HEK293 (cell line): ENCODE data around the gene NEK2.

ENCODE experiments used
- FEZF1 ChIP-seq: fragments of 450-650 bp; formaldehyde crosslinking; IDR thresholded peaks from 2 replicates; pipeline ENCODE4 v1.5.1; 2016; ENCODE audit warnings: missing biosample characterization, missing genetic modification characterization
- GFI1B ChIP-seq: fragments of 450-650 bp; formaldehyde crosslinking; IDR thresholded peaks from 2 replicates; pipeline ENCODE4 v1.5.1; 2016; ENCODE audit warnings: missing biosample characterization, missing genetic modification characterization
- KLF16 ChIP-seq: fragments of 450-650 bp; formaldehyde crosslinking; IDR thresholded peaks from 2 replicates; pipeline ENCODE4 v1.5.1; 2017; ENCODE audit warnings: missing biosample characterization, missing genetic modification characterization
- KLF7 ChIP-seq: fragments of 450-650 bp; formaldehyde crosslinking; IDR thresholded peaks from 2 replicates; pipeline ENCODE4 v1.5.1; 2016; ENCODE audit warnings: missing biosample characterization, missing genetic modification characterization, borderline replicate concordance
- MEIS1 ChIP-seq: sonication (generic); formaldehyde crosslinking; IDR thresholded peaks from 2 replicates; pipeline ENCODE4 v1.8.1; 2022; ENCODE audit warnings: missing genetic modification reagents, mild to moderate bottlenecking, borderline replicate concordance
- MYNN ChIP-seq: fragments of 450-650 bp; formaldehyde crosslinking; IDR thresholded peaks from 2 replicates; pipeline ENCODE4 v1.5.1; 2016; ENCODE audit warnings: missing biosample characterization, missing genetic modification characterization, borderline replicate concordance
- SETDB1 ChIP-seq: IDR thresholded peaks from one replicate; pipeline ENCODE4 v1.6.1; 2017; ENCODE audit warnings: mild to moderate bottlenecking, low read length, moderate library complexity, mixed read lengths; ENCODE audit not compliant: insufficient read length
- SP7 ChIP-seq: fragments of 450-650 bp; formaldehyde crosslinking; IDR thresholded peaks from 2 replicates; pipeline ENCODE4 v1.5.1; 2016; ENCODE audit warnings: missing biosample characterization, missing genetic modification characterization
- ZBTB1 ChIP-seq: fragments of 450-650 bp; formaldehyde crosslinking; IDR thresholded peaks from 2 replicates; pipeline ENCODE4 v1.5.1; 2016; ENCODE audit warnings: missing biosample characterization, missing genetic modification characterization
- ZFP41 ChIP-seq: fragments of 450-650 bp; formaldehyde crosslinking; IDR thresholded peaks from 2 replicates; pipeline ENCODE4 v1.5.1; 2016; ENCODE audit warnings: missing biosample characterization, missing genetic modification characterization, borderline replicate concordance
- ZFP69B ChIP-seq: fragments of 450-650 bp; formaldehyde crosslinking; IDR thresholded peaks from 2 replicates; pipeline ENCODE4 v1.5.1; 2016; ENCODE audit warnings: missing biosample characterization, missing genetic modification characterization
- ZNF138 ChIP-seq: fragments of 450-650 bp; formaldehyde crosslinking; IDR thresholded peaks from 2 replicates; pipeline ENCODE4 v1.5.1; 2016; ENCODE audit warnings: missing biosample characterization, missing genetic modification characterization, borderline replicate concordance
- ZNF157 ChIP-seq: fragments of 450-650 bp; formaldehyde crosslinking; IDR thresholded peaks from 2 replicates; pipeline ENCODE4 v1.5.1; 2016; ENCODE audit warnings: missing biosample characterization, missing genetic modification characterization
- ZNF175 ChIP-seq: fragments of 450-650 bp; formaldehyde crosslinking; IDR thresholded peaks from 2 replicates; pipeline ENCODE4 v1.5.1; 2016; ENCODE audit warnings: missing biosample characterization, missing genetic modification characterization
- ZNF211 ChIP-seq: fragments of 450-650 bp; formaldehyde crosslinking; IDR thresholded peaks from 2 replicates; pipeline ENCODE4 v1.5.1; 2016; ENCODE audit warnings: low read depth, missing biosample characterization, missing genetic modification characterization
- ZNF274 ChIP-seq, 2 experiments: fragments of 200-500 bp in 1 of 2; fragments of 450-650 bp in 1 of 2; sonication (Bioruptor generic) in 1 of 2; formaldehyde crosslinking in 1 of 2; IDR thresholded peaks; 2 replicates each; pipeline versions ENCODE4 v1.5.1 to v1.6.1; 2014 to 2016; ENCODE audit warnings: borderline replicate concordance in 1 of 2, inconsistent platforms in 1 of 2, low read length in 1 of 2, missing biosample characterization in 1 of 2, missing genetic modification characterization in 1 of 2
- ZNF341 ChIP-seq: fragments of 450-650 bp; formaldehyde crosslinking; IDR thresholded peaks from 2 replicates; pipeline ENCODE4; 2016; ENCODE audit warnings: low read depth, missing biosample characterization, missing genetic modification characterization
- ZNF391 ChIP-seq: fragments of 450-650 bp; formaldehyde crosslinking; IDR thresholded peaks from 2 replicates; pipeline ENCODE4 v1.5.1; 2016; ENCODE audit warnings: low read depth, missing biosample characterization, missing genetic modification characterization, borderline replicate concordance
- ZNF394 ChIP-seq: fragments of 450-650 bp; formaldehyde crosslinking; IDR thresholded peaks from 2 replicates; pipeline ENCODE4 v1.5.1; 2016; ENCODE audit warnings: missing biosample characterization, missing genetic modification characterization, mild to moderate bottlenecking, moderate library complexity, borderline replicate concordance
- ZNF530 ChIP-seq: fragments of 450-650 bp; formaldehyde crosslinking; IDR thresholded peaks from 2 replicates; pipeline ENCODE4 v1.5.1; 2016; ENCODE audit warnings: low read depth, missing biosample characterization, missing genetic modification characterization
- ZNF544 ChIP-seq: fragments of 450-650 bp; formaldehyde crosslinking; IDR thresholded peaks from 2 replicates; pipeline ENCODE4 v1.5.0; 2017; ENCODE audit warnings: missing biosample characterization, missing genetic modification characterization
- ZNF791 ChIP-seq: fragments of 450-650 bp; formaldehyde crosslinking; IDR thresholded peaks from 2 replicates; pipeline ENCODE4 v1.5.1; 2016; ENCODE audit warnings: missing biosample characterization, missing genetic modification characterization
- ZSCAN16 ChIP-seq: fragments of 450-650 bp; formaldehyde crosslinking; IDR thresholded peaks from 2 replicates; pipeline ENCODE4 v1.5.1; 2016; ENCODE audit warnings: missing biosample characterization, missing genetic modification characterization
- ZSCAN30 ChIP-seq: fragments of 450-650 bp; IDR thresholded peaks from 2 replicates; pipeline ENCODE4 v1.5.1; 2018; ENCODE audit warnings: missing biosample characterization, mild to moderate bottlenecking, missing genetic modification characterization, moderate library complexity
- TF ChIP-seq, protein P1 (sequence below): fragments of 450-650 bp; formaldehyde crosslinking; IDR thresholded peaks from 2 replicates; pipeline ENCODE4 v1.5.1; 2016; ENCODE audit warnings: missing biosample characterization, missing genetic modification characterization
- TF ChIP-seq, protein P2 (sequence below): fragments of 450-650 bp; formaldehyde crosslinking; IDR thresholded peaks from 2 replicates; pipeline ENCODE4 v1.5.1; 2016; ENCODE audit warnings: missing biosample characterization, missing genetic modification characterization
- TF ChIP-seq, protein P3 (sequence below): fragments of 450-650 bp; formaldehyde crosslinking; IDR thresholded peaks from 2 replicates; pipeline ENCODE4 v1.5.1; 2016; ENCODE audit warnings: missing biosample characterization, missing genetic modification characterization
- TF ChIP-seq, protein P4 (sequence below): fragments of 450-650 bp; formaldehyde crosslinking; IDR thresholded peaks from 2 replicates; pipeline ENCODE4 v1.5.1; 2016; ENCODE audit warnings: missing biosample characterization, missing genetic modification characterization, borderline replicate concordance
- TF ChIP-seq, protein P5 (sequence below): fragments of 450-650 bp; formaldehyde crosslinking; IDR thresholded peaks from 2 replicates; pipeline ENCODE4 v1.5.1; 2016; ENCODE audit warnings: missing biosample characterization, missing genetic modification characterization
- TF ChIP-seq, protein P6 (sequence below): fragments of 450-650 bp; formaldehyde crosslinking; optimal IDR thresholded peaks from 2 replicates; pipeline ENCODE3; 2016; ENCODE audit warnings: missing biosample characterization, mild to moderate bottlenecking, missing genetic modification characterization

Gene NEK2

DNA sequence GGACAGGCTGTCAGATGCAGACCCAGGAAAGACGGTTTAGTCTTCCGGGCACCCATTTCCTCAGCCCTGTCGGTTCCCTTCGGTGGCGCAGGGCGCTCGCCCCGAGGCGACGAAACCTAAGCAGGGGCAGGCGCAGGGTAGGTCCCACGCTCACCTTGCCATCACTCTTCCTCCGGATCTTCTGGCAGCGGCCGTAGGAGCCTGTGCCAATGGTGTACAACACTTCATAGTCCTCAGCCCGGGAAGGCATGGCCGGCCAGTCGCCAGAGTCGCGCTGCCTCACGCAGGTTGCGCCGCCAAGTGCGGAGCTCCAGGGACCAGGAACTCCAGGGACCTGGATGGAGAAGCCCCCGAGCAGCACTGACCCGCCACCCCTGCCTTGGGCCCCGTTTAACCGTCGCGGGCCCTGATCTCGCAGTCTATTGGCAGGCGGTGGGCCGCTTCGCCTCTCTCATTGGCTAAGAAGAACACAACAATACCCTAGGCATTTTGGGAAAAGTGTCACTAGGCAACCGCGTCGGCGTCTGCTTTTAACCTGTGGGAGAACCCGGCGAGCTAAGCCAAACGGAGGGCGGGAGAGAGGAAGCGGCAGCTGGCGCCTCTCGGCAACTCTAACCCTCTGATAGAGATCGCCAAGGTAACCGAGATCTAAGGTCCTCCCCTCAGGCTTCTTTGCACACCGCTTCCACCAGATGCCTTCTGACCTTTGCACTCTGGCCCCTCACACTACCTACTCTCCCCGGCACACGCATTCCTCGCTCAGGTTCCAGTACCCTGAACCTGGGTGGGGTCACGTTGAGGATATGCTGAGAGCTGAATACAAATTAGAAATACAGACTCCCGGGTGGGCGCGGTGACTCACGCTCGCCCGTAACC lies at the start of gene NEK2 (continued):
- TF ChIP-seq, protein P1, sequence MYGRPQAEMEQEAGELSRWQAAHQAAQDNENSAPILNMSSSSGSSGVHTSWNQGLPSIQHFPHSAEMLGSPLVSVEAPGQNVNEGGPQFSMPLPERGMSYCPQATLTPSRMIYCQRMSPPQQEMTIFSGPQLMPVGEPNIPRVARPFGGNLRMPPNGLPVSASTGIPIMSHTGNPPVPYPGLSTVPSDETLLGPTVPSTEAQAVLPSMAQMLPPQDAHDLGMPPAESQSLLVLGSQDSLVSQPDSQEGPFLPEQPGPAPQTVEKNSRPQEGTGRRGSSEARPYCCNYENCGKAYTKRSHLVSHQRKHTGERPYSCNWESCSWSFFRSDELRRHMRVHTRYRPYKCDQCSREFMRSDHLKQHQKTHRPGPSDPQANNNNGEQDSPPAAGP (tag by site-specific recombination), result peak; percentile 99
- TF ChIP-seq, protein P2, sequence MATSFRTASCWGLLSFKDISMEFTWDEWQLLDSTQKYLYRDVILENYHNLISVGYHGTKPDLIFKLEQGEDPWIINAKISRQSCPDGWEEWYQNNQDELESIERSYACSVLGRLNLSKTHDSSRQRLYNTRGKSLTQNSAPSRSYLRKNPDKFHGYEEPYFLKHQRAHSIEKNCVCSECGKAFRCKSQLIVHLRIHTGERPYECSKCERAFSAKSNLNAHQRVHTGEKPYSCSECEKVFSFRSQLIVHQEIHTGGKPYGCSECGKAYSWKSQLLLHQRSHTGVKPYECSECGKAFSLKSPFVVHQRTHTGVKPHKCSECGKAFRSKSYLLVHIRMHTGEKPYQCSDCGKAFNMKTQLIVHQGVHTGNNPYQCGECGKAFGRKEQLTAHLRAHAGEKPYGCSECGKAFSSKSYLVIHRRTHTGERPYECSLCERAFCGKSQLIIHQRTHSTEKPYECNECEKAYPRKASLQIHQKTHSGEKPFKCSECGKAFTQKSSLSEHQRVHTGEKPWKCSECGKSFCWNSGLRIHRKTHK (tag by site-specific recombination), result no peak
- TF ChIP-seq ZNF341 (tag by site-specific recombination) (peak; percentile 78), ZNF530 (tag by site-specific recombination) (no peak), ZNF391 (peak; percentile 51; the same call in 1 of the 2 replicates), ZNF791 (tag by site-specific recombination) (no peak), SP7 (peak; percentile 96), SETDB1 (no peak), KLF7 (tag by site-specific recombination) (peak; percentile 91), ZNF175 (tag by site-specific recombination) (no peak), ZNF157 (no peak), ZFP41 (tag by site-specific recombination) (no peak), ZSCAN30 (tag by site-specific recombination) (no peak), KLF16 (tag by site-specific recombination) (peak; percentile 98), ZNF211 (tag by site-specific recombination) (no peak), ZNF394 (peak; percentile 51; the same call in 1 of the 2 replicates), ZNF138 (tag by site-specific recombination) (no peak), FEZF1 (tag by site-specific recombination) (no peak; the same call in 1 of the 2 replicates), MYNN (tag by site-specific recombination) (peak; percentile 93), ZBTB1 (tag by site-specific recombination) (no peak), ZNF274 (IDR thresholded peaks at IDR 0.05; ENCODE audit: low read length) (no peak), ZNF274 (tag by site-specific recombination; IDR thresholded peaks at IDR 0.05; ENCODE audit: borderline replicate concordance) (no peak), ZSCAN16 (no peak), ZFP69B (peak; percentile 74), ZNF544 (tag by site-specific recombination) (no peak), MEIS1 (CRISPR knock-in tag) (no peak), GFI1B (tag by site-specific recombination) (no peak)
- TF ChIP-seq, protein P3, sequence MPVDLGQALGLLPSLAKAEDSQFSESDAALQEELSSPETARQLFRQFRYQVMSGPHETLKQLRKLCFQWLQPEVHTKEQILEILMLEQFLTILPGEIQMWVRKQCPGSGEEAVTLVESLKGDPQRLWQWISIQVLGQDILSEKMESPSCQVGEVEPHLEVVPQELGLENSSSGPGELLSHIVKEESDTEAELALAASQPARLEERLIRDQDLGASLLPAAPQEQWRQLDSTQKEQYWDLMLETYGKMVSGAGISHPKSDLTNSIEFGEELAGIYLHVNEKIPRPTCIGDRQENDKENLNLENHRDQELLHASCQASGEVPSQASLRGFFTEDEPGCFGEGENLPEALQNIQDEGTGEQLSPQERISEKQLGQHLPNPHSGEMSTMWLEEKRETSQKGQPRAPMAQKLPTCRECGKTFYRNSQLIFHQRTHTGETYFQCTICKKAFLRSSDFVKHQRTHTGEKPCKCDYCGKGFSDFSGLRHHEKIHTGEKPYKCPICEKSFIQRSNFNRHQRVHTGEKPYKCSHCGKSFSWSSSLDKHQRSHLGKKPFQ (tag by site-specific recombination), result no peak
- TF ChIP-seq, protein P4, sequence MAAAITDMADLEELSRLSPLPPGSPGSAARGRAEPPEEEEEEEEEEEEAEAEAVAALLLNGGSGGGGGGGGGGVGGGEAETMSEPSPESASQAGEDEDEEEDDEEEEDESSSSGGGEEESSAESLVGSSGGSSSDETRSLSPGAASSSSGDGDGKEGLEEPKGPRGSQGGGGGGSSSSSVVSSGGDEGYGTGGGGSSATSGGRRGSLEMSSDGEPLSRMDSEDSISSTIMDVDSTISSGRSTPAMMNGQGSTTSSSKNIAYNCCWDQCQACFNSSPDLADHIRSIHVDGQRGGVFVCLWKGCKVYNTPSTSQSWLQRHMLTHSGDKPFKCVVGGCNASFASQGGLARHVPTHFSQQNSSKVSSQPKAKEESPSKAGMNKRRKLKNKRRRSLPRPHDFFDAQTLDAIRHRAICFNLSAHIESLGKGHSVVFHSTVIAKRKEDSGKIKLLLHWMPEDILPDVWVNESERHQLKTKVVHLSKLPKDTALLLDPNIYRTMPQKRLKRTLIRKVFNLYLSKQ, result no peak
- TF ChIP-seq, protein P5, sequence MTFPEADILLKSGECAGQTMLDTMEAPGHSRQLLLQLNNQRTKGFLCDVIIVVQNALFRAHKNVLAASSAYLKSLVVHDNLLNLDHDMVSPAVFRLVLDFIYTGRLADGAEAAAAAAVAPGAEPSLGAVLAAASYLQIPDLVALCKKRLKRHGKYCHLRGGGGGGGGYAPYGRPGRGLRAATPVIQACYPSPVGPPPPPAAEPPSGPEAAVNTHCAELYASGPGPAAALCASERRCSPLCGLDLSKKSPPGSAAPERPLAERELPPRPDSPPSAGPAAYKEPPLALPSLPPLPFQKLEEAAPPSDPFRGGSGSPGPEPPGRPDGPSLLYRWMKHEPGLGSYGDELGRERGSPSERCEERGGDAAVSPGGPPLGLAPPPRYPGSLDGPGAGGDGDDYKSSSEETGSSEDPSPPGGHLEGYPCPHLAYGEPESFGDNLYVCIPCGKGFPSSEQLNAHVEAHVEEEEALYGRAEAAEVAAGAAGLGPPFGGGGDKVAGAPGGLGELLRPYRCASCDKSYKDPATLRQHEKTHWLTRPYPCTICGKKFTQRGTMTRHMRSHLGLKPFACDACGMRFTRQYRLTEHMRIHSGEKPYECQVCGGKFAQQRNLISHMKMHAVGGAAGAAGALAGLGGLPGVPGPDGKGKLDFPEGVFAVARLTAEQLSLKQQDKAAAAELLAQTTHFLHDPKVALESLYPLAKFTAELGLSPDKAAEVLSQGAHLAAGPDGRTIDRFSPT, result no peak; the same call in 1 of the 2 replicates
- TF ChIP-seq, protein P6, sequence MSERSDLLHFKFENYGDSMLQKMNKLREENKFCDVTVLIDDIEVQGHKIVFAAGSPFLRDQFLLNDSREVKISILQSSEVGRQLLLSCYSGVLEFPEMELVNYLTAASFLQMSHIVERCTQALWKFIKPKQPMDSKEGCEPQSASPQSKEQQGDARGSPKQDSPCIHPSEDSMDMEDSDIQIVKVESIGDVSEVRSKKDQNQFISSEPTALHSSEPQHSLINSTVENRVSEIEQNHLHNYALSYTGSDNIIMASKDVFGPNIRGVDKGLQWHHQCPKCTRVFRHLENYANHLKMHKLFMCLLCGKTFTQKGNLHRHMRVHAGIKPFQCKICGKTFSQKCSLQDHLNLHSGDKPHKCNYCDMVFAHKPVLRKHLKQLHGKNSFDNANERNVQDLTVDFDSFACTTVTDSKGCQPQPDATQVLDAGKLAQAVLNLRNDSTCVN (tag by site-specific recombination), result peak; percentile 64
